ENCODE measurements around the gene CAPN7.
"Not testable (repeated sequence)": the region's sequence is repeated elsewhere in the genome, so short reads cannot be mapped to it uniquely, and the experiment has no call there.

CAPN7 gene

DNA sequence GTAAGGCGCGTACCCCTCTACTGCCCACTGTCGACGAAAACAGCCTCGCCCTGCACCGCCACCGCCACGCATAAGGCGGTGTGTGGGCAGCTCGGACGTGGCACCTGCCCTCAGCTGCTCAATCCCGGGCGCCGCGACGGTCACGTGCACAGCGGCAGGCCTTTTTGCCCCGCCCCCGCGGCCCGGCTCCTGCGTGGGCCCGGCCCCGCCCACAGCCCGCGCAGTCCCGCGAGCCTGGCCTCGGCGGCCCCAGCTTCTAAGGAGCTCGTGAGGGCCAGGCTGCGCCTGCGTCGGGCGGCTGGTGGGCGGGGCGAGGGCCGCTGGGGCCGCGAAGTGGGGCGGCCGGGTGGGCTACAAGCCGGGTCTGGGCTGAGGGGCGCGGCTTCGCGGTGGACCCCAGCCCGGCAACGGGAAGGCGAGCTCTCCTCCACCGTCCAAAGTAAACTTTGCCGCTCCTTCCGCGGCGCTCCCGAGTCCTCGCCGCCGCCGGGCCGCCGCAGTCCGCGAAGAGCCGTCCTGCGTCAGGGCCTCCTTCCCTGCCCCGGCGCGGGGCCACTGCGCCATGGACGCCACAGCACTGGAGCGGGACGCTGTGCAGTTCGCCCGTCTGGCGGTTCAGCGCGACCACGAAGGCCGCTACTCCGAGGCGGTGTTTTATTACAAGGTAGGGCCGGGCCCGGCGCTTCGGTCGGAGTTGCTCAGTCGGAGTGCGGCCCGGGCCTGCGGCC, at the start of gene CAPN7:
Gene CAPN7 (plus strand): TSS at position 313 of the 728 bp plus-strand sequence. CDS start 250 bp downstream, at position 563.
- peak; percentile 88 to 90 for DNase-seq (ENCODE audit: low read depth in 2 of 2)

GRCh38 chr3:15157441-15157840, 48.6 kb upstream of the CAPN7 start:
- no peak for DNase-seq (ENCODE audit: low read depth in 2 of 2)

DNA sequence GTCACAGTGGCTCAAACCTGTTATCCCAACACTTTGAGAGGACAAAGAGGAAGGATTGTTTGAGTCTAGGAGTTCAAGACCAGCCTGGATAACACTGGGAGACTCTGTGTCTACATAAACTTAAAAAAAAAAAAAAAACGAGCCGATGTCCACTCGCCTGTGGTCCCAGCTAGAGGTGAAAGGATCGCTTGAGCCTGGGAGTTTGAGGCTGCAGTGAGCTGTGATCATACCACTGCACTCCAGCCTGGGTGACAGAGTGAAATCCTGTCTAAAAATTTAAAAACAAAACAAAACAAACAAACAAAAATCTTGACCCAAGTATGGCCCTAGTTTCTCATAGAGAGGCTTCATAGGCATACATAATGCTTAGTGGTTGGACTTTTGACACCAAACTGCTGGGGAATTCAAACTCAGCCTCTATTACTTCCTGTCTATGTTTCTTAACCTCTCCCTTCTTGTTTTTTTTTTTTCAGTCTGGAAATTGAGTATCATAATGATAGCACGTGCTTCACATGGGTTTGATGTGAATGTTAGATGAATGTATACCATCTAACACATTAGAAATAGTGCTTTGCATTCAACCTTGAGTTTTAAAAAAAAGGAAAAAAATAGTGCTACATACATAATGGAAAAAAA, 46.4 kb upstream of the CAPN7 start:
- DNase-seq (ENCODE audit: low read depth in 2 of 2) = no peak

DNA sequence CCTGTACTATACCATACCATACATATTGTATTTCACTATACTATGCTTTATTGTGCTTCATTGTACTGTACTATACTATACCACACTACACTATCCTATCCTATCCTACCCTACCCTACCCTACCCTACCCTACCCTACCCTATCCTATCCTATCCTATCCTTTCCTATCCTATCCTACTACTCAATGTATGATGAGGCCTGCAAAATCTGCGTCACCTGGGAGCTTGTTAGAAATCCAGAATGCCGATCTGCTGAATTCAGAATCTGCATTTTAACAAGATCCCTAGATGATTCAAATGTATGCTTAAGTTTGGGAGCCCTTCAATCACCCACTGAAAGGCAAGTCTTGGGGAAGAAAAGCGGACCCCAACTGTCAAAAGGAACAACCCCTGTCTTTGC, 45.4 kb upstream of the CAPN7 start:
- no peak for DNase-seq (ENCODE audit: low read depth in 2 of 2)

- no peak for DNase-seq (ENCODE audit: low read depth in 2 of 2)
Observed at GRCh38 chr3:15161133-15161532, 44.9 kb upstream of the CAPN7 start.

- not testable (repeated sequence) for DNase-seq (ENCODE audit: low read depth in 2 of 2)
Observed at GRCh38 chr3:15163656-15164055, 42.4 kb upstream of the CAPN7 start.

DNA sequence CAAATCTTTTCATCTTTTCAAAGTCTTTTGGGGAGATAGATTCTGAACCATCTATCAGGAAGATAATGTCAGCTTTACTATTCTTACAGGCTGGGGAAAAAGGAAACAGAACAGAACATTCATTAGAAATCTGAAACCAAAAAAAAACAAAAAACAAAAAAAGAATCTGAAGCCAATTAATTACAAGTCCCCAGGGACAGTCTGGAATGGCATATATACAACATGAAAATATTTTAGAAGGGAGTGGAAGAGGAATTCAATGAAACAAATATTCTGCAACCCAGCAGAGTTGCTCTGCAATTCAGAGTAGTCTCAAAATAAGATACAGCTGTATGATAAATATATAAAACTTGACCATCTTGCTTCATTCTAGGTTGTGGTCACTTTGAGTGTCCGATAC, 41.7 kb upstream of the CAPN7 start:
- no peak for DNase-seq (ENCODE audit: low read depth in 2 of 2)

GRCh38 chr3:15165061-15165460, 41.0 kb upstream of the CAPN7 start:
- DNase-seq (ENCODE audit: low read depth in 2 of 2) = no peak

GRCh38 chr3:15166391-15166790, 39.7 kb upstream of the CAPN7 start:
- not testable (repeated sequence) for DNase-seq (ENCODE audit: low read depth in 2 of 2)

DNA sequence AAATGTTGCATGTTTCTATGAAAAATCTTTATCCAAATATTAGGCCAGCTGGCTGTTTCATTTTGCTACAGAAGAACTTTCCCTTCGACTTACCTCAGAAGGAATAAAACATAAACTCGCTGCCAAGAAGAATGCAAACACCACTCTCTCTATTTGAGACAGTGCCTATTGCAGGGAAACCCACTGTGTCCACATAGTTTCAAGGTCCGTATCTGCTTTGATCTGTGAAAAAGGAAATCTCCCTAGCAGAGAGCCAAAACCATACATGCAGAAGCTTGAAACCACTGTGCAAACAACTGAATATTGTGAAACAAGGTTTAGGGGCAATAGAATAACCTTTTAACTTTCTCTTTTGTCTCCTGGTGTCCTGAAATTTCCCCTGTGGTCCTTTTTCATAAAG, 35.0 kb upstream of the CAPN7 start:
- DNase-seq (ENCODE audit: low read depth in 2 of 2) = no peak

- no peak for DNase-seq (ENCODE audit: low read depth in 2 of 2)
Observed at GRCh38 chr3:15172806-15173205, 33.2 kb upstream of the CAPN7 start.

- no peak for DNase-seq (ENCODE audit: low read depth in 2 of 2)
Observed at GRCh38 chr3:15174953-15175352, 31.1 kb upstream of the CAPN7 start.

- no peak for DNase-seq (ENCODE audit: low read depth in 2 of 2)
Observed at GRCh38 chr3:15175605-15176004, 30.4 kb upstream of the CAPN7 start.

GRCh38 chr3:15180042-15180611, 25.9 kb upstream of the CAPN7 start:
- no peak for DNase-seq (ENCODE audit: low read depth in 2 of 2)

- no peak for DNase-seq (ENCODE audit: low read depth in 2 of 2)
Observed at GRCh38 chr3:15181511-15181910, 24.5 kb upstream of the CAPN7 start.

- no peak for DNase-seq (ENCODE audit: low read depth in 2 of 2)
Observed at GRCh38 chr3:15181963-15182362, 24.1 kb upstream of the CAPN7 start.

DNA sequence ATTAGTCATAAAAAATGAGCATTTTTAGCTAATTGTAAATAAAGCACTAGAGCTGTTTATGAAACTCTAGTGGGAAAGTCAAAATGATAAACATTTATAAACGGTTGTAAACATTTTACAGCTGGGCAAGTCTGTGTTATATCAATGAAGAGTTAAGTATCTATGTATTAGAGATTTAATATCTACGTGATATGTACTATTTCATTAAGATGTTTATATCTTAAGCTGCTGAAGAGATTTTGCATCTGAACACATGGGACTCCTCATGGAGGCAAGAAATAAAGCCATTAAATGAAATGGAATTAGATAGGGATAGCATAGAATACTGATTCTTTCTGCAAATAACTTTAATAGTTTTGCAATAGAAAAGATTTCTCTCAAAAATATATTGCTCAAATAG, 23.0 kb upstream of the CAPN7 start:
- DNase-seq (ENCODE audit: low read depth in 2 of 2) = no peak

DNA sequence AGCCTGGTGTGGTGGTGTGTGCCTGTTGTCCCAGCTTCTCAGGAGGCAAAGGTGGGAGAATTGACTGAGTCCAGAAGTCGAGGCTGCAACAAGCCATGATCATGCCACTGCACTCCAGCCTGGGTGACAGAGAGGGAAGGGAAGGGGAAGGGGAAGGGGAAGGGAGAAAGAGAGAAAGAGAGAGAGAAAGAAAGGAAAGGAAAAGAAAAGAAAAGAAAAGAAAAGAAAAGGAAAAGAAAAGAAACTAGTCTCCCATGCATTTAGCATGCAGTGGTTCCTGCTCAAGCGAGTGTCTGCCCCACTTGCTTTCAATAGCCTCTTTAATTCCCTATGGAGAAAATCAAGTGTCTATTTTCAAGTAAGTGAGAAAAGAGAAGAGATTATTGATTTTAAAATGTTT, 20.6 kb upstream of the CAPN7 start:
- DNase-seq (ENCODE audit: low read depth in 2 of 2) = no peak

GRCh38 chr3:15186101-15186476, 20.0 kb upstream of the CAPN7 start:
- no peak for DNase-seq (ENCODE audit: low read depth in 2 of 2)

GRCh38 chr3:15186477-15187164, 19.4 kb upstream of the CAPN7 start:
- DNase-seq (ENCODE audit: low read depth in 2 of 2) = not testable (repeated sequence)

DNA sequence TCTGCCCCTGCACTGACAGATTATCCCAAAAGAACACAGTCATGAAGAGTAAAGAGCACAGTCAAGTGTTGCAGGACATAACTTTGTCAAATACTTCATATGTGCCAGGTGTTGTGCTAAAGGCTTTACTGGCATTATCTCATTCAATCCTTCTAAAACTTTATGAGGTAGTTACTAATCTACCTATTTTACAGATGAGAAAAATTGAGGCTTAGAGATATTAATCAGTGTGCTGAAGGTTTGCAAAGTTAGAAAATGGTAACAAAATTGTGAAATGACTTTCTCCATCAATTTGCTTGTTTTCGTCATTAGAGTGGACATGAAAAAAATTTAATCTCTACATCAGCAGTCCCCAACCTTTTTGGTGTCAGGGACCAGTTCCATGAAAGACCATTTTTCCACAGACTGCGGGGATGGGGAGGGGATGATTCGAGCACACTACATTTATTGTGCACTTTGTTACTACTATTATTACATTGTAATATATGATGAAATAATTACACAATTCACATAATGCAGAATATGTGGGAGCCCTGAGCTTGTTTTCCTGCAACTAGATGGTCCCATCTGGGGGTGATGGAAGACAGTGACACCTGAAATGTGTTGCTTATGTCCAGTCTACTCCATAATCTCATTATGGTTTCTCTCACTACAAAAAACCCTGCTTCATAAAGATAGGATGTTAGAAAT, 8.6 kb upstream of the CAPN7 start:
- no peak for DNase-seq (ENCODE audit: low read depth in 2 of 2)

GRCh38 chr3:15198686-15199085, 7.4 kb upstream of the CAPN7 start:
- no peak for DNase-seq (ENCODE audit: low read depth in 2 of 2)

All from stimulated activated CD4-positive, alpha-beta T cell treated with anti-CD3 and anti-CD28 coated beads, Interleukin-12 subunit alpha, Interleukin-12 subunit beta, amount 100 ng/mL, for 24 hours (primary cell).